GM12801 (cell line): ENCODE measurements around the gene TEX2.

Experiments
- TF ChIP-seq, protein P1 (sequence below): IDR thresholded peaks from one replicate; pipeline ENCODE4 v1.5.1; 2011; ENCODE audit warnings: control low read depth; ENCODE audit not compliant: insufficient read length; ENCODE audit errors: extremely low read depth

The TEX2 gene

GRCh38 chr17:64262198-64262999 lies 661 bp downstream of the TEX2 start:
- TF ChIP-seq, protein P1, sequence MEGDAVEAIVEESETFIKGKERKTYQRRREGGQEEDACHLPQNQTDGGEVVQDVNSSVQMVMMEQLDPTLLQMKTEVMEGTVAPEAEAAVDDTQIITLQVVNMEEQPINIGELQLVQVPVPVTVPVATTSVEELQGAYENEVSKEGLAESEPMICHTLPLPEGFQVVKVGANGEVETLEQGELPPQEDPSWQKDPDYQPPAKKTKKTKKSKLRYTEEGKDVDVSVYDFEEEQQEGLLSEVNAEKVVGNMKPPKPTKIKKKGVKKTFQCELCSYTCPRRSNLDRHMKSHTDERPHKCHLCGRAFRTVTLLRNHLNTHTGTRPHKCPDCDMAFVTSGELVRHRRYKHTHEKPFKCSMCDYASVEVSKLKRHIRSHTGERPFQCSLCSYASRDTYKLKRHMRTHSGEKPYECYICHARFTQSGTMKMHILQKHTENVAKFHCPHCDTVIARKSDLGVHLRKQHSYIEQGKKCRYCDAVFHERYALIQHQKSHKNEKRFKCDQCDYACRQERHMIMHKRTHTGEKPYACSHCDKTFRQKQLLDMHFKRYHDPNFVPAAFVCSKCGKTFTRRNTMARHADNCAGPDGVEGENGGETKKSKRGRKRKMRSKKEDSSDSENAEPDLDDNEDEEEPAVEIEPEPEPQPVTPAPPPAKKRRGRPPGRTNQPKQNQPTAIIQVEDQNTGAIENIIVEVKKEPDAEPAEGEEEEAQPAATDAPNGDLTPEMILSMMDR = no peak

- TF ChIP-seq, protein P1 = no peak
Measured at GRCh38 chr17:64261417-64262145, 1.5 kb downstream of the TEX2 start.

DNA sequence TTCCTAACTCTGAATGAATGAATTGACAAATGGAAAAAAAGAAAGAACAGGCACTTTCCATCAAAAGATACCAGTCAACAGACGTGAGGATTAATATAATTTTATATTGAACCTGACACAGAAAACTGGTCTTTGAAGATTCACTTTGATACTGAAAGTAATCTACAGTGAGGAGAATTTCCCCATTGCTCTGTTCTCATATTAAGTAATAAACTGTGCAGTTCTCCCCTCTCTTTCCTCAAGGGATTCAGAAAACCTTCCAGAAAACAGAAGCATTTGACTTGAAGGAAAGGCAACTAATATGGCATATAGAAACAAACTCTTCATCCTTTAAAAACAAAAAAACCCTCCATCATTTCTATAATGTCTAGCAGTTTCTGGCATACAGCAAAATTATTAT lies 2.2 kb downstream of the TEX2 start:
- TF ChIP-seq, protein P1 = no peak

GRCh38 chr17:64259922-64260321 lies 3.1 kb downstream of the TEX2 start:
- TF ChIP-seq, protein P1 = no peak

DNA sequence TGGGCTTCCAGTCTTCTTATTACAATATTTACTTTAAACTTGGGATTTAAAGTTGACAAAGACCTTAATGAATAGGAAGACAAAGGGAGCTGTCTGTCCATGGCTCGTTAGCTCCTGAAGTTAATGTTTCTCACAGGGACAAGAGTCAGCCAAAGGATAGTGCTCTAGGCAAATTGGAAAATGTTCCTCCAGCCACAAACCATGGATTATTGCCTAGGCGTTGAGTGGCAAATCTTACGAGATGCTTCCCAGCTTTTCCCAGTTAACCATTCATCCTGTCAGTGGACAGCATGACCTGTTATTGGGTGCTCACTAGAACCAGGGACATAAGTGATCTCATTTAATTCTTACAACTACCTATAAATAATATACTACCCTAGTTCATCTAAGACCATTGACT lies 3.6 kb downstream of the TEX2 start:
- TF ChIP-seq, protein P1 = no peak

DNA sequence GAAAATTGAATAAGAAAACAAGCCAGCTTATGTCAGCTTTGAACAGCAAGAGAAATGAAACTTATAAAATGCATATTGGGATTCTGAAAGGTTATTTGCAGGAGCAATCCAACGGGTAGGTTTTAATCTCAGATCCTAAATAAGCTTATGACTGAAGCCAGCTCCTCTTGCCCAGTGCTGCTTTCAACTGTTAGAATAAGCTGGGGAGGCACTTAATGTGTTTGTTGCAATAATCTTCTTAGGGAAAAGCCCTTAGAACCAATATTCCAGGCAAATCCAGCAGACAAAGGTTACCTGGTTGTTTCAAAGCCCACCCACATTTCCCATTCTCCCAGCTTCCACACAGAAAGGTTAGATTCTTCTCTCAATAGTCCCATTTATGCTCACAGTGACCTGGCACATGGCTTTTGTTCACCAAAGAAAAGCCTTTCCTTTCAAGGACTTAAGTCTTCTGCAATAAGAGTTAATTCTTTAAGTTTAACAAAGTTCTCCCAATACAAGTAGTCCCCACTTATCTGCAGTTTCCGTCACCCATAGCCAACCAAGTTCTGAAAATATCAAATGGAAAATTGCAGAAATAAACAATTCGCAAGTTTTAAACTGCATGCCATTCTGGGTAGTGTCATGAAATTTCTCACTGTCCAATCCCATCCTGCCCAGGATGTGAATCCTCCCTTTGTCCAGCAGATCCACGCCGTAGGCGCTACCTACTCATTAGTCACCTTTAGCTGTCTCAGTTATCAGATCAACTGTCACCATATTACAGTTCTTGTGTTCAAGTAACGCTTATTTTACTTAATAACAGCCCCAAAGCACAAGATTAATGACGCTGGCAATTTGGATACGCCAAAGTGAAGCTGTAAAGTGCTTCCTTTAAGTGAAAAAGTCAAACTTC lies 5.9 kb downstream of the TEX2 start:
- TF ChIP-seq, protein P1 = no peak

- TF ChIP-seq, protein P1 = no peak
Measured at GRCh38 chr17:64255764-64256163, 7.3 kb downstream of the TEX2 start.
